ENCODE results near the gene JARID2. TPM values are rescaled to one million over a fixed set of nuclear protein-coding genes. Genes with fewer than 3 reads are reported as not detected.

JARID2 gene
- polyA plus RNA-seq, 1 donor from 2014 or later, result 25.5 TPM

DNA sequence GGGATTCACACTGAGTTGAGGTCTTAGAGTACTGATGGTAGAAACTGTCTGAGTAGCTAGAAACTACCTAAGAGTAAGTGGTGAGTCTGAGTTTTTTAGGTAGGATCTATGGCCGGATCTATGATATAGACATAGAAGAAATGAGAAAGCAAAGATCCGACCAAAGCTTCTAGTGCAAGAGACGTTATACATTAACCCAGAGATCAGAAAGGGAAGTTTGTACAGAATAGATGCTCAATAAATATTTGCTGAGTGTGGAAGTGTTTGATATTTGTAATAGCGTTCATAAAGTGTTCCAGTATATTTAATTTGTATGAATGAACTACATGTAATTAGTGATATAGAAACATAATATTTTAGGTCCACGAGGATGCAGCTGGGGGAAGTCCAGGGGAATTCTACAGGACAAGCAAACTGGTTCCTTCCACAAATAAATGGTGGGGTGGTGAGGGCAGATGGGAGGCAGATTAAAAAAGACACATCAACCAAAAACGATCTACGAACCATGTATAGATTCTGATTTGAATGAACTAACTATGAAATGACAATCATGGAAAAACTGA lies 31.9 kb upstream of the JARID2 start:
- Histone ChIP-seq H3K9me3 (ENCODE audit: low read length) (no peaks in the 10 kb centered on the region), H3K36me3 (ENCODE audit: insufficient read depth, low read length) (no peaks in the 10 kb centered on the region), H3K4me2 (ENCODE audit: low read length) (no peak overlapping the region), H3K4me3 (ENCODE audit: low read length) (no peak overlapping the region), H3K9me2 (ENCODE audit: insufficient read depth, low read length) (no peaks in the 10 kb centered on the region), H4K20me1 (ENCODE audit: insufficient read depth) (no peaks in the 10 kb centered on the region), H3F3A (ENCODE audit: insufficient read depth, low read length, poor library complexity, severe bottlenecking) (no peaks in the 10 kb centered on the region), H3K9ac (ENCODE audit: low read length) (no peak overlapping the region), H3K27me3 (ENCODE audit: insufficient read depth, low read depth, low read length) (no peaks in the 10 kb centered on the region), H2AFZ (ENCODE audit: low read depth, low read length) (no peak overlapping the region), H3K27ac (ENCODE audit: low read length) (no peak overlapping the region), H3K79me2 (replicated peaks; ENCODE audit: insufficient read depth, low read length) (no peaks in the 10 kb centered on the region)
- TF ChIP-seq, protein P1, sequence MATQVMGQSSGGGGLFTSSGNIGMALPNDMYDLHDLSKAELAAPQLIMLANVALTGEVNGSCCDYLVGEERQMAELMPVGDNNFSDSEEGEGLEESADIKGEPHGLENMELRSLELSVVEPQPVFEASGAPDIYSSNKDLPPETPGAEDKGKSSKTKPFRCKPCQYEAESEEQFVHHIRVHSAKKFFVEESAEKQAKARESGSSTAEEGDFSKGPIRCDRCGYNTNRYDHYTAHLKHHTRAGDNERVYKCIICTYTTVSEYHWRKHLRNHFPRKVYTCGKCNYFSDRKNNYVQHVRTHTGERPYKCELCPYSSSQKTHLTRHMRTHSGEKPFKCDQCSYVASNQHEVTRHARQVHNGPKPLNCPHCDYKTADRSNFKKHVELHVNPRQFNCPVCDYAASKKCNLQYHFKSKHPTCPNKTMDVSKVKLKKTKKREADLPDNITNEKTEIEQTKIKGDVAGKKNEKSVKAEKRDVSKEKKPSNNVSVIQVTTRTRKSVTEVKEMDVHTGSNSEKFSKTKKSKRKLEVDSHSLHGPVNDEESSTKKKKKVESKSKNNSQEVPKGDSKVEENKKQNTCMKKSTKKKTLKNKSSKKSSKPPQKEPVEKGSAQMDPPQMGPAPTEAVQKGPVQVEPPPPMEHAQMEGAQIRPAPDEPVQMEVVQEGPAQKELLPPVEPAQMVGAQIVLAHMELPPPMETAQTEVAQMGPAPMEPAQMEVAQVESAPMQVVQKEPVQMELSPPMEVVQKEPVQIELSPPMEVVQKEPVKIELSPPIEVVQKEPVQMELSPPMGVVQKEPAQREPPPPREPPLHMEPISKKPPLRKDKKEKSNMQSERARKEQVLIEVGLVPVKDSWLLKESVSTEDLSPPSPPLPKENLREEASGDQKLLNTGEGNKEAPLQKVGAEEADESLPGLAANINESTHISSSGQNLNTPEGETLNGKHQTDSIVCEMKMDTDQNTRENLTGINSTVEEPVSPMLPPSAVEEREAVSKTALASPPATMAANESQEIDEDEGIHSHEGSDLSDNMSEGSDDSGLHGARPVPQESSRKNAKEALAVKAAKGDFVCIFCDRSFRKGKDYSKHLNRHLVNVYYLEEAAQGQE (IDR thresholded peaks at IDR 0.05; ENCODE audit: borderline replicate concordance), result no peak
- TF ChIP-seq EP300 (conservative IDR thresholded peaks at IDR 0.05; ENCODE audit: poor library complexity, severe bottlenecking) (no peak), POLR2AphosphoS5 (IDR thresholded peaks at IDR 0.05) (no peak), EZH2 (IDR thresholded peaks at IDR 0.05; ENCODE audit: borderline replicate concordance, insufficient read depth, low read length, poor library complexity, severe bottlenecking) (no peak), SMC3 (conservative IDR thresholded peaks at IDR 0.05; ENCODE audit: poor library complexity) (no peak), MXI1 (conservative IDR thresholded peaks at IDR 0.05; ENCODE audit: poor library complexity, severe bottlenecking) (no peak), TAF1 (IDR thresholded peaks at IDR 0.05; ENCODE audit: low read depth) (no peak), RAD21 (conservative IDR thresholded peaks at IDR 0.05) (no peak)
- TF ChIP-seq, protein P2, sequence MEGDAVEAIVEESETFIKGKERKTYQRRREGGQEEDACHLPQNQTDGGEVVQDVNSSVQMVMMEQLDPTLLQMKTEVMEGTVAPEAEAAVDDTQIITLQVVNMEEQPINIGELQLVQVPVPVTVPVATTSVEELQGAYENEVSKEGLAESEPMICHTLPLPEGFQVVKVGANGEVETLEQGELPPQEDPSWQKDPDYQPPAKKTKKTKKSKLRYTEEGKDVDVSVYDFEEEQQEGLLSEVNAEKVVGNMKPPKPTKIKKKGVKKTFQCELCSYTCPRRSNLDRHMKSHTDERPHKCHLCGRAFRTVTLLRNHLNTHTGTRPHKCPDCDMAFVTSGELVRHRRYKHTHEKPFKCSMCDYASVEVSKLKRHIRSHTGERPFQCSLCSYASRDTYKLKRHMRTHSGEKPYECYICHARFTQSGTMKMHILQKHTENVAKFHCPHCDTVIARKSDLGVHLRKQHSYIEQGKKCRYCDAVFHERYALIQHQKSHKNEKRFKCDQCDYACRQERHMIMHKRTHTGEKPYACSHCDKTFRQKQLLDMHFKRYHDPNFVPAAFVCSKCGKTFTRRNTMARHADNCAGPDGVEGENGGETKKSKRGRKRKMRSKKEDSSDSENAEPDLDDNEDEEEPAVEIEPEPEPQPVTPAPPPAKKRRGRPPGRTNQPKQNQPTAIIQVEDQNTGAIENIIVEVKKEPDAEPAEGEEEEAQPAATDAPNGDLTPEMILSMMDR (IDR thresholded peaks at IDR 0.05; ENCODE audit: poor library complexity, severe bottlenecking), result no peak

DNA sequence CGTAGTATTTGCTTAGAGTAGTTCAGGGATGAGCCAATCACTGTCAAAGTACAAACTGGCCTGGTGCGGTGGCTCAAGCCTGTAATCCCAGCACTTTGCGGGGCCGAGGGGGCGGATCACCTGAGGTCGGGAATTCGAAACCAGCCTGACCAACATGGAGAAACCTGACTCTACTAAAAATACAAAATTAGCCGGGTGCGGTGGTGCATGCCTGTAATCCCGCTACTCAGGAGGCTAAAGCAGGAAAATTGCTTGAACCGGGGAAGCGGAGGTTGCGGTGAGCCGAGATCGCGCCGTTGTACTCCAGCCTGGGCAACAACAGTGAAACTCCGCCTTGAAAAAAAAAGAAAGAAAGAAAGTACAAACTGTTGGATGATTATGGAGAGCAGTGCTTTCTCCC lies 27.5 kb upstream of the JARID2 start:
- H3K9me2 ChIP-seq (ENCODE audit: insufficient read depth, low read length), result no peaks in the 10 kb centered on the region
- H3K9me3 ChIP-seq (ENCODE audit: low read length), result no peaks in the 10 kb centered on the region
- H2AFZ ChIP-seq (ENCODE audit: low read depth, low read length), result no peak overlapping the region
- H3K27ac ChIP-seq (ENCODE audit: low read length), result no peak overlapping the region
- H3K9ac ChIP-seq (ENCODE audit: low read length), result no peak overlapping the region
- no peak overlapping the region for H3K4me2 ChIP-seq (ENCODE audit: low read length)
- H3K79me2 ChIP-seq (replicated peaks; ENCODE audit: insufficient read depth, low read length), result no peaks in the 10 kb centered on the region
- no peaks in the 10 kb centered on the region for H4K20me1 ChIP-seq (ENCODE audit: insufficient read depth)
- no peaks in the 10 kb centered on the region for H3K27me3 ChIP-seq (ENCODE audit: insufficient read depth, low read depth, low read length)
- H3K4me3 ChIP-seq (ENCODE audit: low read length), result no peak overlapping the region
- H3F3A ChIP-seq (ENCODE audit: insufficient read depth, low read length, poor library complexity, severe bottlenecking), result no peaks in the 10 kb centered on the region
- TF ChIP-seq, protein P1 (IDR thresholded peaks at IDR 0.05; ENCODE audit: borderline replicate concordance), result no peak
- TF ChIP-seq SMC3 (conservative IDR thresholded peaks at IDR 0.05; ENCODE audit: poor library complexity) (no peak), TAF1 (IDR thresholded peaks at IDR 0.05; ENCODE audit: low read depth) (no peak), MXI1 (conservative IDR thresholded peaks at IDR 0.05; ENCODE audit: poor library complexity, severe bottlenecking) (no peak), RAD21 (conservative IDR thresholded peaks at IDR 0.05) (no peak), EP300 (conservative IDR thresholded peaks at IDR 0.05; ENCODE audit: poor library complexity, severe bottlenecking) (no peak), POLR2AphosphoS5 (IDR thresholded peaks at IDR 0.05) (no peak), EZH2 (IDR thresholded peaks at IDR 0.05; ENCODE audit: borderline replicate concordance, insufficient read depth, low read length, poor library complexity, severe bottlenecking) (no peak)
- TF ChIP-seq, protein P2 (IDR thresholded peaks at IDR 0.05; ENCODE audit: poor library complexity, severe bottlenecking), result no peak
- no peaks in the 10 kb centered on the region for H3K36me3 ChIP-seq (ENCODE audit: insufficient read depth, low read length)
